MM.1S (cell line): Measurements from ENCODE around the gene TGFA.
A peak's percentile ranks its signal among the peaks of the same experiment; 100 is the strongest.

ENCODE experiments used
- DNase-seq: peaks from one replicate; pipeline ENCODE4 v3.0.0-alpha.2; 2015
- H2AFZ ChIP-seq: fragments of 300-600 bp; sonication (generic); 2 replicates; pipeline ENCODE4 v1.6.0; 2016; ENCODE audit warnings: antibody characterized with exemption, low read length
- H3F3A ChIP-seq: fragments of 300-600 bp; sonication (generic); 2 replicates; pipeline ENCODE4 v1.6.1; 2016; ENCODE audit warnings: mild to moderate bottlenecking, antibody characterized with exemption, low read length, moderate library complexity, mixed read lengths; ENCODE audit not compliant: insufficient read depth
- H3K27ac ChIP-seq: fragments of 300-600 bp; sonication (generic); 2 replicates; pipeline ENCODE4 v1.5.1; 2016; ENCODE audit warnings: mild to moderate bottlenecking, low read length
- H3K27me3 ChIP-seq: fragments of 300-600 bp; sonication (generic); replicated peaks from 2 replicates; pipeline ENCODE4 v1.6.0; 2016; ENCODE audit warnings: low read length; ENCODE audit not compliant: insufficient read depth
- H3K36me3 ChIP-seq: fragments of 300-600 bp; sonication (generic); replicated peaks from 2 replicates; pipeline ENCODE4 v1.6.1; 2016; ENCODE audit warnings: mild to moderate bottlenecking, low read length, mixed read lengths; ENCODE audit not compliant: insufficient read depth
- H3K4me1 ChIP-seq: fragments of 300-600 bp; sonication (generic); 2 replicates; pipeline ENCODE4 v1.6.1; 2016; ENCODE audit warnings: low read length, mixed read lengths
- H3K4me2 ChIP-seq: fragments of 300-600 bp; sonication (generic); 2 replicates; pipeline ENCODE4 v1.6.0; 2016; ENCODE audit warnings: low read depth, low read length
- H3K4me3 ChIP-seq: fragments of 300-600 bp; sonication (generic); 2 replicates; pipeline ENCODE4 v1.5.1; 2016; ENCODE audit warnings: low read length, mixed read lengths
- H3K79me2 ChIP-seq: fragments of 300-600 bp; sonication (generic); 2 replicates; pipeline ENCODE4 v1.6.1; 2016; ENCODE audit warnings: mixed run types, low read length, mixed read lengths
- H3K9ac ChIP-seq: fragments of 300-600 bp; sonication (generic); 2 replicates; pipeline ENCODE4 v1.6.1; 2016; ENCODE audit warnings: low read length, mixed read lengths
- H3K9me2 ChIP-seq: fragments of 300-600 bp; sonication (generic); replicated peaks from 2 replicates; pipeline ENCODE4 v1.6.1; 2016; ENCODE audit warnings: mild to moderate bottlenecking, low read length, mixed read lengths; ENCODE audit not compliant: insufficient read depth
- H3K9me3 ChIP-seq: fragments of 300-600 bp; sonication (generic); replicated peaks from 2 replicates; pipeline ENCODE4 v1.6.1; 2016; ENCODE audit warnings: mild to moderate bottlenecking, low read length, mixed read lengths; ENCODE audit not compliant: insufficient read depth
- H4K20me1 ChIP-seq: fragments of 300-600 bp; sonication (generic); 2 replicates; pipeline ENCODE4 v1.6.1; 2016; ENCODE audit warnings: mild to moderate bottlenecking, low read length, moderate library complexity, mixed read lengths; ENCODE audit not compliant: insufficient read depth
- CTCF ChIP-seq: fragments of 300-600 bp; sonication (generic); IDR thresholded peaks from 2 replicates; pipeline ENCODE4 v1.5.1; 2016; ENCODE audit warnings: antibody characterized with exemption, low read length, mixed read lengths
- EZH2 ChIP-seq: fragments of 300-600 bp; sonication (generic); optimal IDR thresholded peaks from 2 replicates; pipeline ENCODE3; 2017; ENCODE audit warnings: low read depth, mild to moderate bottlenecking, antibody characterized with exemption, low read length, mixed read lengths
- EZH2phosphoT487 ChIP-seq: fragments of 300-600 bp; sonication (generic); IDR thresholded peaks from 2 replicates; pipeline ENCODE4 v1.6.1; 2018; ENCODE audit warnings: antibody characterized with exemption, low read length

TGFA gene

GRCh38 chr2:70482401-70482800 is 71.2 kb downstream of the TGFA start:
- Histone ChIP-seq H3K9ac (no peak overlapping the region), H4K20me1 (no peaks in the 10 kb centered on the region), H3K9me2 (no peaks in the 10 kb centered on the region), H3F3A (peaks cover 5% of the 10 kb centered on the region; the same call in 1 of the 2 replicates), H3K9me3 (no peaks in the 10 kb centered on the region), H3K27me3 (no peaks in the 10 kb centered on the region), H3K27ac (no peak overlapping the region), H2AFZ (no peak overlapping the region), H3K79me2 (0 out of 2 replicates have a peak, but pooled peaks cover 4% of the 10 kb centered on the region), H3K4me3 (no peak overlapping the region), H3K4me1 (peaks cover 26% of the 10 kb centered on the region), H3K4me2 (no peak overlapping the region), H3K36me3 (no peaks in the 10 kb centered on the region)
- DNase-seq = no peak
- TF ChIP-seq EZH2phosphoT487 = no peak
- no peak for TF ChIP-seq CTCF
- no peak for TF ChIP-seq EZH2

- no peaks in the 10 kb centered on the region for H3K27me3 ChIP-seq
- H3K27ac ChIP-seq = peak overlapping the region; percentile 63; the same call in 1 of the 2 replicates
- TF ChIP-seq EZH2 (no peak), EZH2phosphoT487 (no peak), CTCF (no peak)
- no peaks in the 10 kb centered on the region for H3K9me3 ChIP-seq
- H2AFZ ChIP-seq = peak overlapping the region; percentile 61
- peak overlapping the region; percentile 19; the same call in 1 of the 2 replicates for H3K4me3 ChIP-seq
- H3K9ac ChIP-seq = peak overlapping the region; percentile 8; the same call in 1 of the 2 replicates
- 0 out of 2 replicates have a peak, but pooled peaks cover 4% of the 10 kb centered on the region for H3K79me2 ChIP-seq
- H3F3A ChIP-seq = peaks cover 5% of the 10 kb centered on the region; the same call in 1 of the 2 replicates
- H3K4me2 ChIP-seq = peak overlapping the region; percentile 64
- no peaks in the 10 kb centered on the region for H3K36me3 ChIP-seq
- H3K9me2 ChIP-seq = no peaks in the 10 kb centered on the region
- H3K4me1 ChIP-seq = peaks cover 36% of the 10 kb centered on the region
- no peaks in the 10 kb centered on the region for H4K20me1 ChIP-seq
- peak; percentile 44 for DNase-seq
Measured at GRCh38 chr2:70480468-70480867, 73.2 kb downstream of the TGFA start.

- H3K9me2 ChIP-seq = no peaks in the 10 kb centered on the region
- H3K9ac ChIP-seq = peak overlapping the region; percentile 8; the same call in 1 of the 2 replicates
- no peaks in the 10 kb centered on the region for H4K20me1 ChIP-seq
- no peak for DNase-seq
- TF ChIP-seq EZH2phosphoT487 (no peak), EZH2 (no peak), CTCF (no peak)
- H3K27me3 ChIP-seq = no peaks in the 10 kb centered on the region
- H3K4me1 ChIP-seq = peaks cover 41% of the 10 kb centered on the region
- peak overlapping the region; percentile 64 for H3K4me2 ChIP-seq
- H3F3A ChIP-seq = peaks cover 5% of the 10 kb centered on the region; the same call in 1 of the 2 replicates
- H3K79me2 ChIP-seq = 0 out of 2 replicates have a peak, but pooled peaks cover 4% of the 10 kb centered on the region
- no peaks in the 10 kb centered on the region for H3K36me3 ChIP-seq
- H3K27ac ChIP-seq = peak overlapping the region; percentile 63; the same call in 1 of the 2 replicates
- peak overlapping the region; percentile 61; the same call in 1 of the 2 replicates for H2AFZ ChIP-seq
- no peaks in the 10 kb centered on the region for H3K9me3 ChIP-seq
- H3K4me3 ChIP-seq = no peak overlapping the region
Measured at GRCh38 chr2:70479816-70480215, 73.8 kb downstream of the TGFA start.
